ENCODE results near the gene TULP1.

Gene TULP1

DNA sequence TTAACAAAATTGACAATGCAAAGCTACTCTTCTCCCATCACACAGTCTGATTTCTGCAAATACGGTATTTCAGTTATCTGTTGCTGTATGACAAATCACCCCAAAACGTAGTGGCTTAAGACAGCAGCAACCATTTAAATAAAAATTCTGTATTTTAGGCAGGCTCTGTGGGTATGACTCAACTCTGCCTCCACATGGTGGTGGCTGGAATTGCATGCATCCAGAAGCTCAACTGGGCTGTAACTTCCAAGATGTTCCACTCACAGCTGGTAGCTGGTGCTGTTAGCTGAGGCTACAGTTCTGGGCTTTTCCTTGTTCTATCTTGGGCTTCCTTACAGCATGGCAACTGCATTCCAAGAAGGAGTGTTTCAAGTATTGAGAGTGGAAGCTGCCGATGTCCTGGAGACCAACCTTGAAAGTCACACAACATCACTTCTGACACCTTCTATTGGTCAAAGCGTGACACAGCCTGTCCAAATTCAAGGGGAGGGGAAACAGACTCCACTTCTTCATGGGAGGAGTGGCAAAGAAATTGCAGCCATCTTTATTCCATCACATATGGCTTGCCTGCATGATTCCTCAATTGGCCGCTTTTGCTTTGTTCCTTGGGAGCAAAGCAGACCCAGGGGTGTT lies 39.7 kb upstream of the TULP1 start:
- in situ Hi-C loops (cut with MboI; ENCODE audit: low pct_unique_long_range_greater_than_20kb, low sequenced_read_pairs, unreplicated experiment): no loop called here
- peak; percentile 34 for DNase-seq (ENCODE audit: low spot score)
- TF ChIP-seq, protein P1, sequence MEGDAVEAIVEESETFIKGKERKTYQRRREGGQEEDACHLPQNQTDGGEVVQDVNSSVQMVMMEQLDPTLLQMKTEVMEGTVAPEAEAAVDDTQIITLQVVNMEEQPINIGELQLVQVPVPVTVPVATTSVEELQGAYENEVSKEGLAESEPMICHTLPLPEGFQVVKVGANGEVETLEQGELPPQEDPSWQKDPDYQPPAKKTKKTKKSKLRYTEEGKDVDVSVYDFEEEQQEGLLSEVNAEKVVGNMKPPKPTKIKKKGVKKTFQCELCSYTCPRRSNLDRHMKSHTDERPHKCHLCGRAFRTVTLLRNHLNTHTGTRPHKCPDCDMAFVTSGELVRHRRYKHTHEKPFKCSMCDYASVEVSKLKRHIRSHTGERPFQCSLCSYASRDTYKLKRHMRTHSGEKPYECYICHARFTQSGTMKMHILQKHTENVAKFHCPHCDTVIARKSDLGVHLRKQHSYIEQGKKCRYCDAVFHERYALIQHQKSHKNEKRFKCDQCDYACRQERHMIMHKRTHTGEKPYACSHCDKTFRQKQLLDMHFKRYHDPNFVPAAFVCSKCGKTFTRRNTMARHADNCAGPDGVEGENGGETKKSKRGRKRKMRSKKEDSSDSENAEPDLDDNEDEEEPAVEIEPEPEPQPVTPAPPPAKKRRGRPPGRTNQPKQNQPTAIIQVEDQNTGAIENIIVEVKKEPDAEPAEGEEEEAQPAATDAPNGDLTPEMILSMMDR (IDR thresholded peaks at IDR 0.05; ENCODE audit: extremely low read depth, insufficient read depth, missing control alignments): peak; percentile 85

DNA sequence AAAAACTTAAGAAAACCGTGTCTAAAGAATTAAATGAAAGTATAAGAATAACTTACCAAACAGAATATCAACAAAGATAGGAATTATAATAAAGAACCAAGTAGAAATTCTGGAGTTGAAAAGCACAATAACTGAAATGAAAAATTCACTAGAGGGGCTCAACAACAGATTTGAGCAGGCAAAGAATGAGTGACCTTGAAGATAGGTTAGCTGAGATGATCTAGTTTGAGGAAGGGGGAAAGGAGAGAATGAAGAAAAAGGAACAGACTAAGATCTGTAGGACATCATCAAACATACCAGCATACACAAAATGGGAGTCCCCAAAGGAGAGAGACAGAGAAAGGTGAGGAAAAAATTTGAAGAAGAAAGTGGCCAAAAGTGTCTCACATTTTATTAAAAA lies 37.7 kb upstream of the TULP1 start:
- in situ Hi-C loops (cut with MboI; ENCODE audit: low pct_unique_long_range_greater_than_20kb, low sequenced_read_pairs, unreplicated experiment): no loop called here
- DNase-seq (ENCODE audit: low spot score): no peak
- TF ChIP-seq, protein P1 (IDR thresholded peaks at IDR 0.05; ENCODE audit: extremely low read depth, insufficient read depth, missing control alignments): no peak

DNA sequence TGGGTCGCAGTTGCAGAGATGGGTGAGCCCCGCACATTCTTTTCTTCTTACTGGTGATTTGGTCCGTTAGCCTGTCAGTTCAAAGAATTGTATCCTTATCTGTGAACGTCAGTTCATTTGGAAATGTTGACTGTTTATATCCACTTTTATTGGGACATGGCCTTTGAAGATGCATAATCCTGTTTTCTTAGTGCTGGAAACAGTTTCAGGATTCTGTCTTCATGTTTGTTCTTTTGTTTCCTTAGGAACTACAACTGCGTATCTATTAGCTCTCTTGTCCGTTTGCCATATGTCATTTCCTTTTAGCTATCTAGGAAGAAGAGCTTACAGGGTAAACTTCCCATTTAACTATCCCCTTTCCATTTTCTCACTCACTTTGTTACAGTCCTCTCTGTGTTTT lies 35.0 kb upstream of the TULP1 start:
- in situ Hi-C loops (cut with MboI; ENCODE audit: low pct_unique_long_range_greater_than_20kb, low sequenced_read_pairs, unreplicated experiment): no loop called here
- no peak for DNase-seq (ENCODE audit: low spot score)
- TF ChIP-seq, protein P1 (IDR thresholded peaks at IDR 0.05; ENCODE audit: extremely low read depth, insufficient read depth, missing control alignments): no peak

DNA sequence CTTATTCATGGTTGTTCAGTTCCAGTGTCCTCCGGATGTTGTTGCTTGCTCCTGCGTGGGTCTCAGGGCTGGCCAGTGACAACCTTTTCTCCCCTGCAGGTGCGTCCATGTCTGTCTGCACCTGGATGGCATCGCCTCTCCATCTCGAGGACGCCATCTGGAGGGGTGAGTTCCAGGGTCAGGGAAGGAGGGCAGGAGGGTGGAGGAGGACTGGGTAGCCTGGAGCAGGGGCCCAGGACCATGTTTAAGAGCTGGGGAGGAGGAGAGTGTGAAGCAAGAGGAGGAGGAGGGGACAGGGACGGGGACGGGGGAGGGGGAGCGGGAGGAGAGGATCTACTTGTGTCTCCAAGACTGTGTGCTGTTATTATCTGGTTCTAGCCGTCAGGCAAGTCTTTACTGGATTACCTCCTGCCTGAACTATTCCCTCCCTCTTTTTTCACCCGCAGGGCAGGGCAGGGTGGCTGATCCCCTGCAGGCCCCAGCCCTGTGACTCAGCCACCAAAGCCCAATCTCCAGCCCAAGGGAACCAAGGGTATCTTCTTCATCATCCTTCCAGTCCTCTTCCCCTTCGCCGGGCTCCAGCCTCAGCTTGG lies 32.2 kb upstream of the TULP1 start:
- no peak for DNase-seq (ENCODE audit: low spot score)
- in situ Hi-C loops (cut with MboI; ENCODE audit: low pct_unique_long_range_greater_than_20kb, low sequenced_read_pairs, unreplicated experiment): no loop called here
- TF ChIP-seq, protein P1 (IDR thresholded peaks at IDR 0.05; ENCODE audit: extremely low read depth, insufficient read depth, missing control alignments): no peak

DNA sequence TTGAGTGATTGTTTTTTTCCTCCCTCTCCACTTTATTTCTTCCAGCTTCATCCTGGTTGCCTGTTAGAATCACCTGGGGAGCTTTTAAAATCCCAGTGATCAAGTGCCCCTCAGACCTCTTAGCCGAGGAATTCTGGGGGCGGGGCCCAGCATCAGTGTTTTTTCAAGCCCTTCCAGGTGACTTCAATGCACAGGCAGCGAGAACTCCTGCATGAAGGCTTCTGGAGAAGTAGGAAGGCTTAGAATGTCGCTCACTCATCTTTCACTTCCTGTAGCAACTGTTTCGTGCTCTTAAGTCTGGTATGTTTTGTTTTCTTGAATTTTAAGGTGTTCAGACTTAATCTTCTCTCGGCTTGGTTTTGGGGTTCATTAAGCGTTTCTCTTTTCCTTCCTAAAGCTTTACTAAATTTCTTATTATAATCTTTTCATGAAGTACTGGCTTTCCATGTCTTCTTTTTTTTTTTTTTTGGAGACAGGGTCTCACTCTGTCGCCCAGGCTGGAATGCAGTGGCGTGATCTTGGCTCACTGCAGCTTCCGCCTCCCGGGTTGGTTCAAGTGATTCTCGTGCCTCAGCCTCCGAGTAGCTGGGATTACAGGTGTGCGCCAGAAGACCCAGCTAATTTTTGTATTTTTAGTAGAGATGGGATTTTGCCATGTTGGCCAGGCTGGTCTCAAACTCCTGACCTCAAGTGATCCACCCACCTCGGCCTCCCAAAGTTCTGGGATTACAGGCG lies 30.9 kb upstream of the TULP1 start:
- in situ Hi-C loops (cut with MboI; ENCODE audit: low pct_unique_long_range_greater_than_20kb, low sequenced_read_pairs, unreplicated experiment): no loop called here

DNA sequence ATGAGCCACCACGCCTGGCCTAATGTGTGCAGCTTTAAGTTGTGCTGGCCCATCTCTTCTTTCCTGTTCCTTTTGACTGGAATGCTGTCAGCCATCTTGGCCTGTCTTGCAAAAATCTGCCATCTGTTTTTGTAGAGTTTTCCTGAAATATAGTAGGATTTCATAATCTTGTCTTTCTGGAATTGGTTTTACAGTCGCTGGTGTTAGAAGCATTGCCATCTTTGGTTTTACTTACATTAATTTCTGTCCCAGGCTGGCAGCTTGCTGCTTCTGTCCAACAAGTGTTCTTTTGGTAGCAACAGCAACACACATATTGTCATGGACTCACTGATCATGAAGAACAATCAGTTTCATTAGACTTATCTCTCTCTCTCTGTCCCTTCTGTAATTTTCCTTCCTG lies 29.1 kb upstream of the TULP1 start:
- no peak for DNase-seq (ENCODE audit: low spot score)

More for the DNA sequence above, 30.9 kb upstream of the TULP1 start:
- DNase-seq (ENCODE audit: low spot score): no peak
- TF ChIP-seq, protein P1 (IDR thresholded peaks at IDR 0.05; ENCODE audit: extremely low read depth, insufficient read depth, missing control alignments): no peak

More for the DNA sequence above, 29.1 kb upstream of the TULP1 start:
- TF ChIP-seq, protein P1 (IDR thresholded peaks at IDR 0.05; ENCODE audit: extremely low read depth, insufficient read depth, missing control alignments): no peak
- in situ Hi-C loops (cut with MboI; ENCODE audit: low pct_unique_long_range_greater_than_20kb, low sequenced_read_pairs, unreplicated experiment): no loop called here

All from GM13977 (cell line).